Measurements from ENCODE around the gene NCKAP5.

DNA sequence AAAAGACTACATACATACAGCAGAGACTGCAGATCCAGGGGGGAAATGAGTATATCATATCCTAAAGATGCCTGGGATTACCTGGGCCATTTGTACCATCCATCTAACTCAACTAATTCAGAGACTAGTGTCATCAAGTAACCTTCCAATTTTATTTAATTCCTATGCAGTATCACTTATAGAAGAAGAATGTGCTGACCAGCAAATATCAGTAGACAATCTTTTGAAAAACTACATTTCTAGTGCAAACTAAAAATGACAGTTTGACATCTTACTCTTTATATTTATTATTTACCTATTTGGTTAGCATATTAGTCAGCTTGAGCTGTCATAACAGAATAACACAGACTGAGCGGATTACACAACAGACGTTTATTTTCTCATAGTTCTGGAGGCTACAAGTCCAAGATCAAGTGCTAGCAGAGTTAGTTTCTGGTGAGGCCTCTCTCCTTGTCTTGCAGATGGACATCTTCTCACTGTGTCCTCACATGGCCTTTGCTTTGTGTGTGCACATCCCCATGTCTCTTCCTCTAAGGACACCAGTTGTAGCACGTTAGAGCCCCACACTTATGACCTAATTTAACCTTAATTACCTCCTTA lies 47.0 kb downstream of the NCKAP5 start:
- TF ChIP-seq, protein P1, sequence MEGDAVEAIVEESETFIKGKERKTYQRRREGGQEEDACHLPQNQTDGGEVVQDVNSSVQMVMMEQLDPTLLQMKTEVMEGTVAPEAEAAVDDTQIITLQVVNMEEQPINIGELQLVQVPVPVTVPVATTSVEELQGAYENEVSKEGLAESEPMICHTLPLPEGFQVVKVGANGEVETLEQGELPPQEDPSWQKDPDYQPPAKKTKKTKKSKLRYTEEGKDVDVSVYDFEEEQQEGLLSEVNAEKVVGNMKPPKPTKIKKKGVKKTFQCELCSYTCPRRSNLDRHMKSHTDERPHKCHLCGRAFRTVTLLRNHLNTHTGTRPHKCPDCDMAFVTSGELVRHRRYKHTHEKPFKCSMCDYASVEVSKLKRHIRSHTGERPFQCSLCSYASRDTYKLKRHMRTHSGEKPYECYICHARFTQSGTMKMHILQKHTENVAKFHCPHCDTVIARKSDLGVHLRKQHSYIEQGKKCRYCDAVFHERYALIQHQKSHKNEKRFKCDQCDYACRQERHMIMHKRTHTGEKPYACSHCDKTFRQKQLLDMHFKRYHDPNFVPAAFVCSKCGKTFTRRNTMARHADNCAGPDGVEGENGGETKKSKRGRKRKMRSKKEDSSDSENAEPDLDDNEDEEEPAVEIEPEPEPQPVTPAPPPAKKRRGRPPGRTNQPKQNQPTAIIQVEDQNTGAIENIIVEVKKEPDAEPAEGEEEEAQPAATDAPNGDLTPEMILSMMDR (IDR thresholded peaks at IDR 0.05) = no peak
- no peak for TF ChIP-seq POLR2A (IDR thresholded peaks at IDR 0.05)
- no peak for TF ChIP-seq POLR2AphosphoS5 (IDR thresholded peaks at IDR 0.05)

Measured in prostate gland (tissue), 2 donors.